ENCODE results near the gene MYBPC1.

GRCh38 chr12:101707131-101707782 lies 112.5 kb downstream of the MYBPC1 start:
- TF ChIP-seq, protein P1, sequence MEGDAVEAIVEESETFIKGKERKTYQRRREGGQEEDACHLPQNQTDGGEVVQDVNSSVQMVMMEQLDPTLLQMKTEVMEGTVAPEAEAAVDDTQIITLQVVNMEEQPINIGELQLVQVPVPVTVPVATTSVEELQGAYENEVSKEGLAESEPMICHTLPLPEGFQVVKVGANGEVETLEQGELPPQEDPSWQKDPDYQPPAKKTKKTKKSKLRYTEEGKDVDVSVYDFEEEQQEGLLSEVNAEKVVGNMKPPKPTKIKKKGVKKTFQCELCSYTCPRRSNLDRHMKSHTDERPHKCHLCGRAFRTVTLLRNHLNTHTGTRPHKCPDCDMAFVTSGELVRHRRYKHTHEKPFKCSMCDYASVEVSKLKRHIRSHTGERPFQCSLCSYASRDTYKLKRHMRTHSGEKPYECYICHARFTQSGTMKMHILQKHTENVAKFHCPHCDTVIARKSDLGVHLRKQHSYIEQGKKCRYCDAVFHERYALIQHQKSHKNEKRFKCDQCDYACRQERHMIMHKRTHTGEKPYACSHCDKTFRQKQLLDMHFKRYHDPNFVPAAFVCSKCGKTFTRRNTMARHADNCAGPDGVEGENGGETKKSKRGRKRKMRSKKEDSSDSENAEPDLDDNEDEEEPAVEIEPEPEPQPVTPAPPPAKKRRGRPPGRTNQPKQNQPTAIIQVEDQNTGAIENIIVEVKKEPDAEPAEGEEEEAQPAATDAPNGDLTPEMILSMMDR (IDR thresholded peaks at IDR 0.05): no peak
- no peak for TF ChIP-seq EZH2 (IDR thresholded peaks at IDR 0.05; ENCODE audit: borderline replicate concordance, insufficient read depth, low read depth, low read length, poor library complexity, severe bottlenecking)
